ENCODE data around the gene RIMS1.

DNA sequence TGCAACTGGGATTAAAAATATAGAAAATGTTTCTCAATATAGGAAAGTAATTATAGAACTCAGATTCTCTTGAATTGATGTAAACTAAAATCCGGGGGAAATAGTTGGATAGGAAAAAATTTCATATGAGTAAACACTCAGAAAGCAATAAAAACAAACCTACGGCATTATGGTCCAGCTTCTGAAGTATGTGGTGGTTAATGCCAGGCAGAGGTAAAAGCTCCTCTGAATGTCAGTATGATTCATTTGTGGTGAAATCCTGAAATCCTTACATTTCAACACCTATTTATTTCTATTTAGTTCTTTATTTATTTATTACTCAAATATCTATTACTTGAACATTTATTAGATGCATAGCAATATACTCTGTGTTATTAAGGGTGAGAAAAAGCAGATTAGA, 145.1 kb downstream of the RIMS1 start:
- TF ChIP-seq, protein P1, sequence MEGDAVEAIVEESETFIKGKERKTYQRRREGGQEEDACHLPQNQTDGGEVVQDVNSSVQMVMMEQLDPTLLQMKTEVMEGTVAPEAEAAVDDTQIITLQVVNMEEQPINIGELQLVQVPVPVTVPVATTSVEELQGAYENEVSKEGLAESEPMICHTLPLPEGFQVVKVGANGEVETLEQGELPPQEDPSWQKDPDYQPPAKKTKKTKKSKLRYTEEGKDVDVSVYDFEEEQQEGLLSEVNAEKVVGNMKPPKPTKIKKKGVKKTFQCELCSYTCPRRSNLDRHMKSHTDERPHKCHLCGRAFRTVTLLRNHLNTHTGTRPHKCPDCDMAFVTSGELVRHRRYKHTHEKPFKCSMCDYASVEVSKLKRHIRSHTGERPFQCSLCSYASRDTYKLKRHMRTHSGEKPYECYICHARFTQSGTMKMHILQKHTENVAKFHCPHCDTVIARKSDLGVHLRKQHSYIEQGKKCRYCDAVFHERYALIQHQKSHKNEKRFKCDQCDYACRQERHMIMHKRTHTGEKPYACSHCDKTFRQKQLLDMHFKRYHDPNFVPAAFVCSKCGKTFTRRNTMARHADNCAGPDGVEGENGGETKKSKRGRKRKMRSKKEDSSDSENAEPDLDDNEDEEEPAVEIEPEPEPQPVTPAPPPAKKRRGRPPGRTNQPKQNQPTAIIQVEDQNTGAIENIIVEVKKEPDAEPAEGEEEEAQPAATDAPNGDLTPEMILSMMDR (IDR thresholded peaks at IDR 0.05) = no peak
- no peak for TF ChIP-seq ZFX (IDR thresholded peaks at IDR 0.05; ENCODE audit: borderline replicate concordance)
